Measurements from ENCODE around the gene SHOX. TPM values are rescaled to one million over a fixed set of nuclear protein-coding genes. Genes with fewer than 3 reads are reported as not detected.

Gene SHOX
- total RNA-seq, 1 experiment from 2014 or later: not detected

GRCh38 chrX:631802-632365 lies 1.3 kb downstream of the SHOX start:
- H3K36me3 Mint-ChIP-seq (ENCODE audit: insufficient read depth, unreplicated experiment): peaks cover 2% of the 10 kb centered on the region
- peaks cover 18% of the 10 kb centered on the region for H3K9me3 Mint-ChIP-seq (ENCODE audit: low read depth, unreplicated experiment)
- intact Hi-C loops (cut with micrococcal nuclease; ENCODE audit: unreplicated experiment): no loop called here
- no peak overlapping the region for H3K4me3 Mint-ChIP-seq (ENCODE audit: low read depth, unreplicated experiment)
- H3K4me1 Mint-ChIP-seq (ENCODE audit: low read depth, unreplicated experiment): no peaks in the 10 kb centered on the region
- TF ChIP-seq CTCF (IDR thresholded peaks at IDR 0.05; ENCODE audit: unreplicated experiment): no peak
- BruUV-seq (replicated peaks): no TSS peak
- no peak overlapping the region for H3K27ac Mint-ChIP-seq (ENCODE audit: unreplicated experiment)
- DNase-seq: no peak
- no peaks in the 10 kb centered on the region for H3K27me3 Mint-ChIP-seq (ENCODE audit: unreplicated experiment)
- CTCF ChIA-PET: no interaction called here

DNA sequence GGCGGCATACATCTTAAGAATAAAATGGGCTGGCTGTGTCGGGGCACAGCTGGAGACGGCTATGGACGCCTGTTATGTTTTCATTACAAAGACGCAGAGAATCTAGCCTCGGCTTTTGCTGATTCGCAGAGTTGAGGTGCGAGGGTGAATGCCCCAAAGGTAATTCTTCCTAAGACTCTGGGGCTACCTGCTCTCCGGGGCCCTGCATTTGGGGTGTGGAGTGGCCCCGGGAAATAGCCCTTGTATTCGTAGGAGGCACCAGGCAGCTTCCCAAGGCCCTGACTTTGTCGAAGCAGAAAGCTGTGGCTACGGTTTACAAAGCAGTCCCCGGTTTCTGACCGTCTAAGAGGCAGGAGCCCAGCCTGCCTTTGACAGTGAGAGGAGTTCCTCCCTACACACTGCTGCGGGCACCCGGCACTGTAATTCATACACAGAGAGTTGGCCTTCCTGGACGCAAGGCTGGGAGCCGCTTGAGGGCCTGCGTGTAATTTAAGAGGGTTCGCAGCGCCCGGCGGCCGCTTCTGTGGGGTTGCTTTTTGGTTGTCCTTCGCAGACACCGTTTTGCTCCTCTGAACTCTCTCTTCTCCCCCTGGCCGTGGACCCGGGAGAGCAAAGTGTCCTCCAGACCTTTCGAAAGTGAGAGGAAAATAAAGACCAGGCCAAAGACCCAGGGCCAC lies 1.9 kb downstream of the SHOX start:
- DNase-seq: no peak
- intact Hi-C loops (cut with micrococcal nuclease; ENCODE audit: unreplicated experiment): no loop called here
- BruUV-seq (replicated peaks): no TSS peak
- TF ChIP-seq CTCF (IDR thresholded peaks at IDR 0.05; ENCODE audit: unreplicated experiment): no peak
- Mint-ChIP-seq H3K27me3 (ENCODE audit: unreplicated experiment) (no peaks in the 10 kb centered on the region), H3K27ac (ENCODE audit: unreplicated experiment) (no peak overlapping the region), H3K4me1 (ENCODE audit: low read depth, unreplicated experiment) (no peaks in the 10 kb centered on the region), H3K9me3 (ENCODE audit: low read depth, unreplicated experiment) (peaks cover 15% of the 10 kb centered on the region), H3K36me3 (ENCODE audit: insufficient read depth, unreplicated experiment) (no peaks in the 10 kb centered on the region), H3K4me3 (ENCODE audit: low read depth, unreplicated experiment) (no peak overlapping the region)
- CTCF ChIA-PET: no interaction called here

GRCh38 chrX:633043-633984 lies 2.7 kb downstream of the SHOX start:
- no peak overlapping the region for H3K27ac Mint-ChIP-seq (ENCODE audit: unreplicated experiment)
- H3K4me3 Mint-ChIP-seq (ENCODE audit: low read depth, unreplicated experiment): no peak overlapping the region
- H3K9me3 Mint-ChIP-seq (ENCODE audit: low read depth, unreplicated experiment): peaks cover 15% of the 10 kb centered on the region
- no peaks in the 10 kb centered on the region for H3K27me3 Mint-ChIP-seq (ENCODE audit: unreplicated experiment)
- no TSS peak for BruUV-seq (replicated peaks)
- no peak for TF ChIP-seq CTCF (IDR thresholded peaks at IDR 0.05; ENCODE audit: unreplicated experiment)
- intact Hi-C loops (cut with micrococcal nuclease; ENCODE audit: unreplicated experiment): no loop called here
- no peak for DNase-seq
- H3K36me3 Mint-ChIP-seq (ENCODE audit: insufficient read depth, unreplicated experiment): no peaks in the 10 kb centered on the region
- CTCF ChIA-PET: no interaction called here
- H3K4me1 Mint-ChIP-seq (ENCODE audit: low read depth, unreplicated experiment): no peaks in the 10 kb centered on the region

- Mint-ChIP-seq H3K9me3 (ENCODE audit: low read depth, unreplicated experiment) (peaks cover 9% of the 10 kb centered on the region), H3K27ac (ENCODE audit: unreplicated experiment) (no peak overlapping the region), H3K4me3 (ENCODE audit: low read depth, unreplicated experiment) (no peak overlapping the region), H3K36me3 (ENCODE audit: insufficient read depth, unreplicated experiment) (no peaks in the 10 kb centered on the region), H3K4me1 (ENCODE audit: low read depth, unreplicated experiment) (no peaks in the 10 kb centered on the region), H3K27me3 (ENCODE audit: unreplicated experiment) (no peaks in the 10 kb centered on the region)
- DNase-seq: no peak
- no TSS peak for BruUV-seq (replicated peaks)
- CTCF ChIA-PET: no interaction called here
- no peak for TF ChIP-seq CTCF (IDR thresholded peaks at IDR 0.05; ENCODE audit: unreplicated experiment)
- intact Hi-C loops (cut with micrococcal nuclease; ENCODE audit: unreplicated experiment): no loop called here
These were observed 3.7 kb downstream of the SHOX start for GRCh38 chrX:633985-634958.
